Left lung (tissue), 10 donors: ENCODE results near the gene LEMD2. TPM values are rescaled to one million over a fixed set of nuclear protein-coding genes. Genes with fewer than 3 reads are reported as not detected.

ENCODE experiments used
- ATAC-seq: fragments of 200-7000 bp; cut with Tn5 transposase; one replicate; pipeline ENCODE4 v1.9.1; 2020; ENCODE audit warnings: moderate library complexity
- DNase-seq, 4 donors: peaks; one replicate each; pipeline ENCODE4 v3.0.0-alpha.2; 2013 to 2020
- H3K27ac ChIP-seq, 2 donors: fragments of 200-600 bp; sonication (generic) in 1 of 2; one replicate each; pipeline versions ENCODE4 v1.5.0 to v1.8.0; 2020 to 2021
- H3K27me3 ChIP-seq, 2 donors: fragments of 200-600 bp; sonication (generic) in 1 of 2; one replicate each; pipeline versions ENCODE4 v1.5.0 to v1.8.0; 2020 to 2021
- H3K36me3 ChIP-seq, 2 donors: fragments of 200-600 bp; sonication (generic) in 1 of 2; one replicate each; pipeline versions ENCODE4 v1.5.0 to v1.8.0; 2020 to 2021
- H3K4me1 ChIP-seq, 2 donors: fragments of 200-600 bp; one replicate each; pipeline ENCODE4 v1.8.0; 2021
- H3K4me3 ChIP-seq, 2 donors: fragments of 200-600 bp; sonication (generic) in 1 of 2; one replicate each; pipeline versions ENCODE4 v1.5.0 to v1.8.0; 2020 to 2021; ENCODE audit warnings: mild to moderate bottlenecking in 1 of 2
- H3K9me3 ChIP-seq, 2 donors: fragments of 200-600 bp; sonication (generic) in 1 of 2; one replicate each; pipeline versions ENCODE4 v1.5.0 to v1.8.0; 2020 to 2021
- intact Hi-C, 2 donors: fragments of 100-400 bp; cut with DNase I; formaldehyde crosslinking; loops; one replicate each; pipeline versions ENCODE4 v1.11.2 to v1.14.2; 2022
- polyA plus RNA-seq, 6 donors: library from polyadenylated mRNA; unstranded; fragments of 120-200 nt; gene quantifications; one replicate each; pipeline ENCODE4 v1.2.1, GENCODE V29; 2013; ENCODE audit not compliant: insufficient read length in 6 of 6
- total RNA-seq, 2 donors: library from RNA; stranded (reverse); fragmentation: NEBNext Ultra II Directional; extraction: Animal tissue kit (Norgen Biotek cat#: 25700); gene quantifications; one replicate each; pipeline ENCODE4 v1.2.1, GENCODE V29; 2021
- TF ChIP-seq, protein P1 (sequence below), 2 donors: fragments of 200-600 bp; sonication (generic) in 1 of 2; IDR thresholded peaks; one replicate each; pipeline versions ENCODE4 v1.5.0 to v1.8.0; 2021; ENCODE audit warnings: antibody characterized with exemption in 2 of 2
- donor health status: DM: no; HTN: yes; CAD: no.
- donor health status: DM: no; HTN: no; CAD: no.

The LEMD2 gene
- total and polyA plus RNA-seq, 8 donors = 47.9 to 80.7 (median 69.6) TPM

GRCh38 chr6:33739571-33739970 lies 49.4 kb downstream of the LEMD2 start:
- intact Hi-C loops = no loop called here
- Histone ChIP-seq H3K27ac (peak overlapping the region in 1 of 2 donors; percentile 59), H3K4me1 (peaks cover 3 to 18% of the 10 kb centered on the region in 2 donors), H3K9me3 (no peaks in the 10 kb centered on the region), H3K36me3 (no peaks in the 10 kb centered on the region), H3K27me3 (no peaks in the 10 kb centered on the region), H3K4me3 (no peak overlapping the region)
- DNase-seq = peak in 1 of 4 donors; percentile 30
- no peak for ATAC-seq
- TF ChIP-seq, protein P1, sequence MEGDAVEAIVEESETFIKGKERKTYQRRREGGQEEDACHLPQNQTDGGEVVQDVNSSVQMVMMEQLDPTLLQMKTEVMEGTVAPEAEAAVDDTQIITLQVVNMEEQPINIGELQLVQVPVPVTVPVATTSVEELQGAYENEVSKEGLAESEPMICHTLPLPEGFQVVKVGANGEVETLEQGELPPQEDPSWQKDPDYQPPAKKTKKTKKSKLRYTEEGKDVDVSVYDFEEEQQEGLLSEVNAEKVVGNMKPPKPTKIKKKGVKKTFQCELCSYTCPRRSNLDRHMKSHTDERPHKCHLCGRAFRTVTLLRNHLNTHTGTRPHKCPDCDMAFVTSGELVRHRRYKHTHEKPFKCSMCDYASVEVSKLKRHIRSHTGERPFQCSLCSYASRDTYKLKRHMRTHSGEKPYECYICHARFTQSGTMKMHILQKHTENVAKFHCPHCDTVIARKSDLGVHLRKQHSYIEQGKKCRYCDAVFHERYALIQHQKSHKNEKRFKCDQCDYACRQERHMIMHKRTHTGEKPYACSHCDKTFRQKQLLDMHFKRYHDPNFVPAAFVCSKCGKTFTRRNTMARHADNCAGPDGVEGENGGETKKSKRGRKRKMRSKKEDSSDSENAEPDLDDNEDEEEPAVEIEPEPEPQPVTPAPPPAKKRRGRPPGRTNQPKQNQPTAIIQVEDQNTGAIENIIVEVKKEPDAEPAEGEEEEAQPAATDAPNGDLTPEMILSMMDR (IDR thresholded peaks at IDR 0.05) = no peak

- intact Hi-C loops = no loop called here
- ATAC-seq = no peak
Observed at GRCh38 chr6:33738879-33739278, 50.1 kb downstream of the LEMD2 start.

DNA sequence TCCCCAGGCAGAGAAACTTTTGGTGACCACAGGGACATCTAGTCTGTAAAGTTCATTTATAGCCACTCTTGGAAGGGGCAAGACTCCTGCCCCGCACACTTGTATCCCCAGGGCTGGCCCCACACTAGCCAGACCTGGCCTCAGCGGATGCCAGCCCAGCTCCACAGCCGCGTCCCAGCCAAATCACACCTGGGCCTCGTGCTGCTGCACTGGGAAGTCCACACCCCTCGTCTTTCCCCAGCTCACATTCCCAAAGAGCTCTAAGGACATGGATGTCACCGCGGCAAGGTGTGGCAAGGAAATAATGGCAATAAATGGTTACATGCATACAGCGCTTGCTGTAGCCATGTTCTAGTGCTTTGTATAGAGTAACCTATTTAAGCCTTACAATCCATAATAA lies 50.8 kb downstream of the LEMD2 start:
- Histone ChIP-seq H3K27ac (no peak overlapping the region), H3K27me3 (no peaks in the 10 kb centered on the region), H3K36me3 (no peaks in the 10 kb centered on the region), H3K4me3 (no peak overlapping the region), H3K4me1 (peaks cover 0 to 10% of the 10 kb centered on the region in 2 donors), H3K9me3 (no peaks in the 10 kb centered on the region)
- TF ChIP-seq, protein P1 (IDR thresholded peaks at IDR 0.05) = no peak
- intact Hi-C loops = no loop called here
- peak in 1 of 4 donors; percentile 25 for DNase-seq
- ATAC-seq = no peak

More at GRCh38 chr6:33738879-33739278, 50.1 kb downstream of the LEMD2 start:
- Histone ChIP-seq H3K36me3 (no peaks in the 10 kb centered on the region), H3K9me3 (no peaks in the 10 kb centered on the region), H3K4me1 (peaks cover 0 to 11% of the 10 kb centered on the region in 2 donors), H3K27ac (no peak overlapping the region), H3K4me3 (no peak overlapping the region), H3K27me3 (no peaks in the 10 kb centered on the region)
- TF ChIP-seq, protein P1 (IDR thresholded peaks at IDR 0.05) = no peak
- DNase-seq = peak in 1 of 4 donors; percentile 10

DNA sequence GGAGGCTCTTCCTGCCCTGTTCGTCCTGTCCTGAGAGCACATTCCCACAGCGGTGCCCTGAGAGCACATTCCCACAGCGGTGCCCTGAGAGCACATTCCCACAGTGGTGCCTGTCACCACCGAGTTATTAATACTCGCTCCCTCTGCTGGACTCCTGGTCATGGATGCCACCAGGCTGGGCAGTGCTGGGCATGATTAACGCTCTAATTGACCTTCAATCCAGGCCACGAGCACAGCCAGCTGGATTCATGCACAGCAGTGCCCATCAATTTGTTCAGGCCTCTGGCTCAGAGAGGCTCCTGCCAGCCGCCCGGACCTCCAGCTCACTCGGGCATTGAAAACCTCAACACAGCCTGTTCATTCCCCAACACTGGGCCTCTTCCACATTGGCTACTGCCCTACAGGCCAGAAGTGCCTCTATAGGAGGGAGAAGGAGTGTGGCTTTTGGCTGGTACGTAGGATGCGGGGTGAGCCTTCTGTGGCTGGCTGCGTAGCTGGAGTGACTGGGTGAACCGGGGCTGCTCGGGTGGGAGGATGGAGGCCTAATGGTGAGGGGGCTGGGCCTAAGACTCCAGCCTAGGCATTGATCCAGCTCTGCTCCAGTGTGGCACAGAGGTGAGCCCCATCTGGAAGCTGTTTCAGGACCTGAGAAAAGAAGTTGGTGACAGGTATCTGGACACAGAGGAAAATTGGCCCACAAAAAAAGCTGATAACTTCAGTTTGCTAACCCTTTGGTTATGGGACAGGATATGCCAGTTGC lies 51.5 kb downstream of the LEMD2 start:
- DNase-seq = peak in 1 of 4 donors; percentile 36
- intact Hi-C loops = no loop called here
- H3K9me3 ChIP-seq = no peaks in the 10 kb centered on the region
- H3K27me3 ChIP-seq = no peaks in the 10 kb centered on the region
- no peak overlapping the region for H3K4me3 ChIP-seq
- TF ChIP-seq, protein P1 (IDR thresholded peaks at IDR 0.05) = no peak
- H3K27ac ChIP-seq = no peak overlapping the region
- ATAC-seq = no peak
- H3K36me3 ChIP-seq = no peaks in the 10 kb centered on the region
- peaks cover 0 to 10% of the 10 kb centered on the region in 2 donors for H3K4me1 ChIP-seq

GRCh38 chr6:33735216-33735615 lies 53.7 kb downstream of the LEMD2 start:
- intact Hi-C loops = no loop called here
- no peaks in the 10 kb centered on the region for H3K36me3 ChIP-seq

More at GRCh38 chr6:33735216-33735615, 53.7 kb downstream of the LEMD2 start:
- Histone ChIP-seq H3K9me3 (no peaks in the 10 kb centered on the region), H3K27me3 (no peaks in the 10 kb centered on the region), H3K4me1 (peaks cover 0 to 8% of the 10 kb centered on the region in 2 donors), H3K27ac (no peak overlapping the region), H3K4me3 (no peak overlapping the region)
- TF ChIP-seq, protein P1 (IDR thresholded peaks at IDR 0.05) = no peak
- ATAC-seq = no peak
- DNase-seq = no peak
